Dedifferentiated amniotic fluid mesenchymal stem cell (primary cell): ENCODE results near the gene TBC1D14.

Experiments used
- DNase-seq: peaks from one replicate; pipeline ENCODE4 v3.0.0-alpha.2; 2016; ENCODE audit errors: extremely low spot score

TBC1D14 gene

GRCh38 chr4:6929339-6929811 is 19.7 kb downstream of the TBC1D14 start:
- no peak for DNase-seq

- DNase-seq, result no peak
These were observed 20.3 kb downstream of the TBC1D14 start for GRCh38 chr4:6929812-6930464.

- DNase-seq, result no peak
These were observed 22.8 kb downstream of the TBC1D14 start for GRCh38 chr4:6932475-6932874.

GRCh38 chr4:6932918-6933317 is 23.3 kb downstream of the TBC1D14 start:
- no peak for DNase-seq

- no peak for DNase-seq
These were observed 24.2 kb downstream of the TBC1D14 start for GRCh38 chr4:6933691-6934430.

- no peak for DNase-seq
These were observed 26.3 kb downstream of the TBC1D14 start for GRCh38 chr4:6935965-6936364.

- DNase-seq, result no peak
These were observed 27.6 kb downstream of the TBC1D14 start for GRCh38 chr4:6937201-6937600.

GRCh38 chr4:6937754-6938153 is 28.1 kb downstream of the TBC1D14 start:
- no peak for DNase-seq

- DNase-seq, result no peak
These were observed 28.6 kb downstream of the TBC1D14 start for GRCh38 chr4:6938237-6938636.

GRCh38 chr4:6938647-6939271 is 29.1 kb downstream of the TBC1D14 start:
- DNase-seq, result no peak

- DNase-seq, result no peak
These were observed 30.4 kb downstream of the TBC1D14 start for GRCh38 chr4:6939761-6940743.

GRCh38 chr4:6940744-6941137 is 31.1 kb downstream of the TBC1D14 start:
- DNase-seq, result no peak

GRCh38 chr4:6941796-6942195 is 32.2 kb downstream of the TBC1D14 start:
- no peak for DNase-seq

- DNase-seq, result peak; percentile 98
These were observed 32.7 kb downstream of the TBC1D14 start for GRCh38 chr4:6942238-6942800.

- DNase-seq, result no peak
These were observed 33.6 kb downstream of the TBC1D14 start for GRCh38 chr4:6943012-6943884.

GRCh38 chr4:6943885-6944225 is 34.2 kb downstream of the TBC1D14 start:
- DNase-seq, result no peak

- no peak for DNase-seq
These were observed 34.9 kb downstream of the TBC1D14 start for GRCh38 chr4:6944301-6945051.

GRCh38 chr4:6945052-6945409 is 35.4 kb downstream of the TBC1D14 start:
- DNase-seq, result no peak

- DNase-seq, result no peak
These were observed 36.9 kb downstream of the TBC1D14 start for GRCh38 chr4:6946497-6946896.

- DNase-seq, result no peak
These were observed 38.5 kb downstream of the TBC1D14 start for GRCh38 chr4:6948134-6948460.
